EH (cell line): ENCODE results near the gene SATB1.
A peak's percentile ranks its signal among the peaks of the same experiment; 100 is the strongest.
"Not testable (repeated sequence)": the region's sequence is repeated elsewhere in the genome, so short reads cannot be mapped to it uniquely, and the experiment has no call there.

Source experiments
- DNase-seq: peaks from one replicate; pipeline ENCODE4 v3.0.0-alpha.2; 2015; ENCODE audit warnings: low read depth

Gene SATB1

GRCh38 chr3:18424729-18425640 lies at the start of gene SATB1:
SATB1 (minus strand) TSS chr3:18425339; CDS start chr3:18420967, 4,372 bp downstream.
- DNase-seq: peak; percentile 63

DNA sequence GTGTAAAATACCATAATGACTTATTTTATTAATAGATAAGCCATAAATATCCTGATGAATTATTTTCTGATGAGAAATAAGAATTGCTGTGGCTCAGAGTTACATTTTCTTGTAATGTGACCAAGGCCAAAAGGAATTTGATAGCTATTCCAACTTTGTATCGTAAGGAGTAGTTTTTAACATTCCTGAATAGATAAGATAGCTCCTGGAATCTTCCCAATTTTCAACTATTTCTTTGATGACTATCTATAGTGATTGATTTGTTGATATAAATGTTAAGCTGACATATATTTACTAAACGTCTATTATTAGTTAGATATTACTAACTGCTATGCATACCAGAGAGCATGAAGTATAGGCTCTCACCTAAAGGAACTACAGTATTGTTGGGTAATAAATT lies 49.1 kb upstream of the SATB1 start:
- no peak for DNase-seq

- no peak for DNase-seq
Measured at GRCh38 chr3:18469775-18470174, 44.6 kb upstream of the SATB1 start.

DNA sequence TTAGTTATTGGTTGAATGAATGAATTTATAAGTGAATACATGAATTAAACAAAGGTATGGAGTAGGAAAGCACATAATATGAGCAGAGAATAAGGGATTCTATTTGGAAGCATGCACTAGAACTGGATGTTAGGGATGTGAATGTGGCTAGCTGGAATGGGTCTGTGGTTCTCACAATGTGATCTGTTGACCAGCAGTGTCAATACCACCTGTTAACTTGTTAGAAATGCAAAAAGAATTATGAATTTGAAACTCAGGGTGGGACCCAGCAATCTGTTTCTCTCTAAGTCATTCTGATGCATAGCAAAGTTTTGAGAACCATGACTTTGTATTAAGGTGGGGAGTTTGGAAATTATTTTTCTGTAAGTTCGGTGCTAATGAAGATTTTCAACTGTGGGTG lies 41.0 kb upstream of the SATB1 start:
- no peak for DNase-seq

DNA sequence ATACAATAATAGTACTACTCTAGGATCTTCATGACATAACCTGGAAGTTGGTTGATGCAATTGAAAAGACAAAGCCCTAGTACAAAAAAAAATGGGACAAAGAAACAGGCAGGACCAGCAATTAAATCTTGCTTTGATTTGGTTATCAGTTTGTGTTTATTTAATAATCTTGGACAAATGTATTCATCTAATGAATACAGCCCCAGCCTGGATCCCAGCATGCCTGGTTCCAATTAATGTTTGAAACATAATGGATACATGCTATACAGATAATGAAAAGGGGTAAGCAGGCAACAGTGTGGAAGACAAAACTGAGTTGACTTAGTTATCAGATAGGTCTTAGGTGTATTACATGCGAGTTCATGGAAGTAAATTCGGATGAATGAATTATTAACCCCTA lies 29.6 kb upstream of the SATB1 start:
- DNase-seq: no peak

DNA sequence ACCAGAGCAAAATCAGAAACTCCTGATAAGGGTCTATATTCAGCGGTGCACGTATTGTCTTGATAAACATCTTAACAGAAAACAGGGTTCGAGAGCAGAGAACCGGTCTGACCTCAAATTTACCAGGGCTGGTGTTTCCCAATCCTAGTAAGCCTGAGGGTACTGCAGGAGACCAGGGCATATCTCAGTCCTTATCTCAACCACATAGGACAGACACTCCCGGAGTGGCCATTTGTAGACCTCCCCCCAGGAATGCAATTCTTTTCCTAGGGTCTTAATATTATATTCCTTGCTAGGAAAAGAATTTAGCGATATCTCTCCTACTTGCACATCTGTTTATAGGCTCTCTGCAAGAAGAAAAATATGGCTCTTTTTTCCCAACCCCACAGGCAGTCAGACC lies 24.5 kb upstream of the SATB1 start:
- not testable (repeated sequence) for DNase-seq

DNA sequence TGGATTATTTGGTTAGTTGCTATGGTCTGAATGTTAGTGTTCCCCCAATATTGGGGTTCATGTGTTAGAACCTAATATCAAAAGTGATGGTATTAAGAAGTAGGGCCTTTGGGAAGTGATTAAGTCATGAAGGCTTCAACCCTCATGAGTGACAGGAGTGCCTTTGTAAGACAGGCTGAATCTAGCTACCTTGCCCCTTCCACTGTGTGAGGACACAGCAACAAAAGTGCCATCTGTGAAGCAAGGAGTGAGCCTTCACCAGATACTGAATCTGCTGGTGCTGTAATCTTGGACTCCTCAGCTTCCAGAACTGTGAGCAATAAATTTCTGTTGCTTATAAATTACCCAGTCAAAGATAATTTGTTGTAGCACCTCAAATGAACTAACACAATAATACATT lies 22.6 kb upstream of the SATB1 start:
- DNase-seq: no peak

DNA sequence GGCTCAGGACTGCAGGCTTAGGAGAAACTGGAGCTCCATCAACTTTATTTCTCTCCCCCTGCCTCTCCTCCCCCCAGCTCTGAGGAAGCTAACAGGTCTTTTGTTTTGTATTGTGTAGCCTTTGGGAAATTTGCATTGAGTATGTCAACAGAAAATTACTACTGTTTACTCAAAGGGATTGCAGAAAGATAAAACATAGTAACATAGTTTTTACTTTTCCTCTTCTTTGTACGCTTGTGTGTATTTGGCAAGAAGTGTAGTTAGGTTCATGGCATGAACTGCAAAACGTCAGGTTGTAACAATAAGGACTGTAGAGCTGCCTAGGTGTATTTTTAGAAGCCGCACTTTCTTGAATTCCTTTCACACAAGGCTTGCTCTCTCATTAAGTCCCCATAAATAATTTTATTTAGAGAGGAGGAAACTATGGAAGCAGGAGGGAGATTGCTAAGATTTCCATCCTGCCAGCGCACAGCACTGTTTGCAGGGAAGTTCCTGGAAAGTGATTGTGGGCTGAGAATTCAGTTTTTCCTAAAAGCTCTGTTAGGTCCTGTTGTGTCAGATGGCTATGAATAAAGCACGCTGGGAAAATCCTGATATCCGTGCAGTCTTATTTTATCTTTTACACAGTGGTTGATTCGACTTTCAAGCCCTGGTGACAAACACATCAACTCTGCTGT lies 21.1 kb upstream of the SATB1 start:
- DNase-seq: no peak

- no peak for DNase-seq
Measured at GRCh38 chr3:18445401-18446148, 20.4 kb upstream of the SATB1 start.

DNA sequence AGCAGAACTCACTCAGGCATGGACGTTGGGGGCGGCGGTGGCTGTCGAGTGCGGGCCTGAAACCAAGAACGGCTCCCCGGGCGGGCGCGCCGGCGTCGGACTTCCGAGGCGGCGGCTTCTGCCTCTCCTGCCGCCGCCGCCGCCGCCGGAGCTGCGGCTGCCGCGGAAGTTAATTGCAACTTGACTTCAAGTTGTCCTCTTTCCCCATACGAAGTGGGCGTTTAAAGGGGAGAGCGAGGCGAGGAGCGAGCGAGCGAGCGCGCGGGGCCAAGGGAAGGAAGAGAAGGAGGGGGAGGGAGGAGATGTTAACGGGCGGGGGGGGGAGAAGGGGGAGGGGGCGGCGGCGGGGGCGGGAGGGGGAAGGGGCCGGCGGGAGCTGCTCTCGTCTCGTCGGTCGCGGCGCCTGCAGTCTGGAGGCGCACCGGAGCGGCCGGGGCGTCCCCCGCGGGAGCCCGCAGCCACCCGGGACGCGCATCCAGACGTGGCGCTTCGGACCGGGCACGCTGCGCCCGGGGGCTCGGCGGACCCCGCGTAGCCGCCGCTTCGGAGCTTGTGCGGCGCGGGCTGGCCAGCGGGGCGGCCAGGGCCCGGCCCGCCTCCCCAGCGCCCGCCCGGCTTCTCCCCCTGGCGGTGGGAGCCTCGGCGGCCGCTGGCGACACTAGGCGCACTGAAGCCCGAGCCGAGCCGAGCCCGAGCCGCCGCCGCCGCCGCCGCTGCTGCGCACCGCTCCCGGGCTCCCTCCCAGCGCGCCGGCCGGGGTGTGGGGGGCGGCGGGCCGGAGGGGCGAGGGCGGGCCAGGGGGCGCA lies 19.7 kb upstream of the SATB1 start:
- DNase-seq: peak; percentile 64

DNA sequence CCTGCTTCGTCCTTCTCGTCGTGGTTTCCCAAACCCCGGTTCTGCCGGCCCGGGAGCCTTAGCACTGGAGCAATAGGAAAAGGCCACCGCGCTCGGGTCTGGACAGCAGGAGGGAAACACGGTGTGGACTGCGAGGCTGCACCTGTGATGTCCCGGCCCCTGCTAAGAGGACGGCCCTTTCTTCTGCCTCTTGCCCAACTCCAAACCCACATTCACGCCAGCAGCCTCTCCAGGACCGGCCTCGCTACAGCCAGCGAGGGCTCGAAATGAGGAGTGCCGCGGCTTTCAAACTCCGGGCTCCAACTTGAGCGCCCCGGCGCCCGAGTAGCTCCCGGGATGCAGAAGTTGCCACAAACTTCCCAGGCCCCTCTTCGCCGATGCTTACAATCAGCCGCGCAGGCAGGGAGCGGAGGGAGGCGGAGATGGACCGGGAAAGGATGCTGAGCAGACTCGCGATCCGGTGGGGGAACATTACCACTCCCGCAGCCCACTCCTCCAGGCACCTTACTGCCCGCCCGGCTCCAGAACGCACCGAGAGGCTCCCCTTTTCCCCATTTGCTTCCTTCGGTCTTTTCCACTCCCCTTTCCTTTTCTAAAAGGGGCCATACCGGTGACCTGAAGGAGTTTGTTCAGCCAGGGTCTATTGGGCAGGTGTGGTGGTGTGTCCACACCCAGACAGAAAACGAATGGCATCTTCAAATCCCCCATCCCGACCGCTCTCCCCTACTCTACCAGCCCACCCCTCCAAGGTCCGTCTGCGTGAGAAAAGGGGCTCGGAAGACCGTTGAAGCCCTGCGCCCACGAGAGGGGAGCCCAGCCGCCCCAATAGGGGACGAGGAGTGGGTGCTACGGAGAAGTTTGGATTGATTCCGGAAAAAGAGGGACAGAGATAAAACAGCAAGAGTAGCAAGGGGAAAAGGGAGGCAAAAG lies 18.8 kb upstream of the SATB1 start:
- peak; percentile 3 for DNase-seq

- DNase-seq: no peak
Measured at GRCh38 chr3:18442756-18443664, 17.9 kb upstream of the SATB1 start.

DNA sequence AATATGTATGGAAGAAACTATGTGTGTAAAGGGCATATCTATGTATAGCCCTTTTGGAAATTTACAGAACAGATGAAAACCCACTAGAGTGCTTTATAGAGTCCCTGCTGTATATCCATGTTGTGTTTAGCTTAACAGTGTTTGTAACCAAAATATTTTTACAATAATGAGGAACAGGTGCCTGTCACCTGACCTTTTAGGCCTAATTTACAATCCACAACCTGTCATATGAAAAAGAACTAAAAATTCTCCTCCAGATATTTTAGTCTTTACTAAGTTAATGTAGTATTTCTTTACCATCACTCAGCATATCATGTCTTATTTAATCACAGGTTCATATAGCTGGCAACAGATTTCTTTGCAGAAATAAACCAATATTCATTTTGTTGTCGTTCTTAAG lies 16.4 kb upstream of the SATB1 start:
- DNase-seq: no peak

DNA sequence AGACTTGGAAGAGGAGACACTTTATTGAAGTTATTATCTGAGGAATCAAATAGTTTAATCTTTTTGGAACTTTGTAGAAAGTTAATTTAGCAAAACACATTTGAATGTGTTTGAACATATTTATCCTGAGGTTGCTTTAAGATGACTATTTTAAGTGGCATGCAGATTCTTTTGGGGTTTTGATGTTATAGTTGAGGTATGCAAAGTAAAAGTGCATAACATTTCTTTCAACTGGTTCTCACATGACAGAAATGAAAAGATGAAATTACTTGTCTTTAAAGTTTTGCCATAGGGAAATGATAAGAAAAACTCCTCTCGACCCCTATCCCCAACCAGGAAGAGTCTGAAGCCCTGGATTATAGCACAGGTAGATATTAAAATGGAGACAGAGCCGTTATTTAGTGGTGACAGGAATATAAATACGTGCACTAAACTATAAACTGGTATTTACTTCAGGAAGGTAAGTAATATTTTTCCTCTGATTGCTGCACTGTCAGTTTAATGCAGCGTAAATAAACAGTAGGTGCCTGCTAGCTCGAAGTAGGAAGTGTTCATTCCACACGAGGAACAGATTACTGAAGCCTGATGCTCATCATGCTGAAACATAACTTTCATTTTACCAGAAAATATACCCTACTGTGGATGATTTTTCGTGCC lies 15.1 kb upstream of the SATB1 start:
- DNase-seq: peak; percentile 30

DNA sequence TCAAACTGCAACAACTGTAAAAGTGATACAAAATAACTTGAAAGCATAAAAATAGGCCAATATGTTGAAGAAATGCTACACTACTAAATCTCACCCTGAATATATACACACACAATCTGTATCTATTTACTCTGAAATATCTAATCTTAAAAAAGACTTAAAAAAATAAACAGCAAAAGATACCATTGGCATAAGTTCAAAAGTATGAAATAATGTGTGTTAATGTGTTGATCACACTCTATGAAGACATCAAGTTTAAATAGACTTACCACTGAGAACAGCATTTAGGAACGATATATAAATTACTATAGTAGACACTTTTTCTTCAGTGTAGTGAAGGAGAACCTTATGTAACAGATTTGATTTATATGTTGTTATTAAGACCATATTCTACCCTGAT lies 14.1 kb upstream of the SATB1 start:
- no peak for DNase-seq

DNA sequence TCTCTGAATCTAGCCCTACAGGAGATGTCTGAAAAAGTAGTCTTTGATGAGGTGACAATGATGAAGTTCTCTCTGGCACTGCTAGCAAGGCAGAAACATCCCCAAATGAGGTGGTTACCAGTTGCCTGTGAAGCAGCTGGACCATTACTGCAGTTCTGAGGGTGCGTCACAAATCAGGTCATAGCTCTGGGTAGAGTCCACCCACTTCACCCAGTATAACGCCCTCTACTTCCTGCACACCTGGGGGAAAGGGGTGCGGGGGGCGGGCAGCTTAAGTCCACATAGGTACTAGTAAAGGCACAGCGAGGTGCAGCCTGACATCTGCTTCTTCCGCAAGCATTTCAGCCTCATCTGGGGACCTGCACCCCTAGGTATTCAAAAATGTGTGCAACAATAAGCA lies 13.4 kb upstream of the SATB1 start:
- no peak for DNase-seq

DNA sequence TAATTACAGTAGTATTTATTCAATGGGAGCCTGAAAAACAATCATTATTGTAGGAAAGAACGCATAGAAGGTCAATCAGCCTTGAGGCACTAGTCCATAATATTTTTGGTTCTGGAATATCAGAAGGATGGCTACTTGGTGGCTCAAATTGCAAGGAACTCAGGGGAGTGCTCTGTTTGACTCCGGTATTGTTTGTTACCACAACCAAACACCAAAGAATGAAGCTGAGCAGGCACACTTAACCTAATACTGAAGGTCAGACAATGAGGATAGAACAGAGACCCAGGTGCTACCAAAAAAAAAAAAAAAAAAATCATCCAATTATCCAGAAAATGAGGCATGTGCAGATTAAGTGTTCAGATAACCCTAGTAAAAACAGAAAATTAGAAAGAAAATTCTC lies 11.1 kb upstream of the SATB1 start:
- DNase-seq: no peak

DNA sequence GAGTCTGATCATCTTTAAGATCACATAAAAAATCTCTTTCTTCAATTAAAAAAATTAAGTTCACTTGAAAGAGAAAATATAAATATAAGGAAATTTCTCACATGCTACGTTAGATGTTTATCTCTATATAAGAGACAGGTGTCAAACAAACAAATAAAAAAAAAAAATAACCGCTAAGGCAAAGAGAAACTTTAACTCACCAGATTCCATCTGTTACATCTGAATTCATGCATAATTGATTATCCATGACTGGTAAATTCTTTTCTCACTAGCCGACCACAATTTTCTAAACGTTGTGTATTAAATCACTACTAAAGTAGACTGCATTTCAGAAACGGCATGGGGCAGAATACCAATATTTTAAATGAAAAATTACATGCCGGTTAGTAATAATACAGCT lies 9.6 kb upstream of the SATB1 start:
- DNase-seq: no peak

- no peak for DNase-seq
Measured at GRCh38 chr3:18432752-18433151, 7.6 kb upstream of the SATB1 start.
